Stimulated activated CD4-positive, alpha-beta T cell treated with anti-CD3 and anti-CD28 coated beads, Interleukin-4, amount 100 ng/mL, for 24 hours (primary cell): ENCODE data around the gene ZNF428.

Experiments
- DNase-seq: peaks from one replicate; pipeline ENCODE4 v3.0.0-alpha.2; 2020

ZNF428 gene

DNA sequence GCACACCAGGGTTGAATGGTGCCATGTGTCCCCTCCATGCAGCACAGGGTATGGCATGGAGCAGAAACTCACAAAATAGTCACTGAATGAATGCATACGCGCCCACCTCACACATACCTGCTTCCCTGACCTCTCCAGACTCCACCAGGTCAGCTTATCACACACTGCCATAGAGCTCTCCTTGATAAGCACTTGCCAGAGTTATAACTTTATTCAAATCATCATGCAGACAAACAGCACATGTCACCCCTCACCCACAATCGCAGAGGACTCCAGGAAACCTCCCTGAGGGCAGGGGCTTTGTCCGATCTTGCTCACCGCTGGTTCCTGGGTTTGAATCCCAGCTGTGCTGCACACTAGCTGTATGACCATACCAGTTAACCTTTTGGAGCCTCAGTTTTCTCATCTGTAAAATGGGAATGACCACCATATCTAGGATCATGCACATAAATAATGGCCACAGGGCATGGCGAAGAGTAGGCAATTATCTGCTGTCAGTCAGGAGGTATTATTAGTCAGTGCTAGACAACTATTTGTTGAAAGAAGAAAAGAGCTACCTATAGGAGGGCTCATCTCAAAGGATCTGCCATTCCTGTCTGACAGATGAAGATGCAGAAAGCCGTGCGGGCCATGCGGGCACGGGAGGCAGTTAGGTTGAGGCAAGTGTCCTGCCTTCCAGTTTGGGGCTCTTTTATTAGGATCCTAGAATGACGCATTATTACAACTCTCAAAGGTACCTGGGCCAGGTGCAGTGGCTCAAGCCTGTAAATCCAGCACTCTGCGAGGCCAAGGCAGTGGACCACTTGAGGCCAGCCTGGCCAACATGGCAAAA lies 58.1 kb downstream of the ZNF428 start:
- no peak for DNase-seq

GRCh38 chr19:43560687-43561086 lies 58.7 kb downstream of the ZNF428 start:
- no peak for DNase-seq
